K562 (cell line): Measurements from ENCODE around the gene NPM1. TPM values are rescaled to one million over a fixed set of nuclear protein-coding genes. Genes with fewer than 3 reads are reported as not detected.

Experiments
- CEBPB ChIP-seq: fragments of 450-650 bp; IDR thresholded peaks from 2 replicates; pipeline ENCODE4 v1.6.1; 2016; ENCODE audit warnings: missing genetic modification characterization, missing compliant biosample characterization
- EP400 ChIP-seq: fragments of 450-650 bp; IDR thresholded peaks from 2 replicates; pipeline ENCODE4 v1.6.1; 2017; ENCODE audit warnings: antibody characterized with exemption, mild to moderate bottlenecking, moderate library complexity
- ETV1 ChIP-seq: fragments of 450-650 bp; conservative IDR thresholded peaks from 2 replicates; pipeline ENCODE4 v1.6.1; 2016; ENCODE audit warnings: missing genetic modification characterization, control low read depth, low read depth, missing compliant biosample characterization
- KAT8 ChIP-seq: fragments of 450-650 bp; IDR thresholded peaks from 2 replicates; pipeline ENCODE4 v1.6.1; 2016; ENCODE audit warnings: low read depth, mild to moderate bottlenecking
- KLF6 ChIP-seq: fragments of 250-450 bp; sonication (Bioruptor Pico); IDR thresholded peaks from 2 replicates; pipeline ENCODE4 v1.4.0; 2020; ENCODE audit warnings: mild to moderate bottlenecking, moderate library complexity, borderline replicate concordance
- L3MBTL2 ChIP-seq: fragments of 450-650 bp; IDR thresholded peaks from 2 replicates; pipeline ENCODE4 v1.6.1; 2016; ENCODE audit warnings: mild to moderate bottlenecking, moderate library complexity
- MTA1 ChIP-seq: fragments of 450-650 bp; IDR thresholded peaks from 2 replicates; pipeline ENCODE4 v1.6.1; 2017; ENCODE audit warnings: borderline replicate concordance
- MTA2 ChIP-seq: fragments of 450-650 bp; IDR thresholded peaks from 2 replicates; pipeline ENCODE4 v1.6.1; 2016; ENCODE audit warnings: low read depth
- POLR2A ChIP-seq: fragments of 450-650 bp; conservative IDR thresholded peaks from 2 replicates; pipeline ENCODE4 v1.6.1; 2016
- PTRF ChIP-seq: fragments of 450-650 bp; IDR thresholded peaks from 2 replicates; pipeline ENCODE4 v1.6.1; 2016; ENCODE audit warnings: mild to moderate bottlenecking, missing genetic modification characterization, missing compliant biosample characterization
- PYGO2 ChIP-seq: fragments of 450-650 bp; IDR thresholded peaks from 2 replicates; pipeline ENCODE4 v1.6.1; 2016; ENCODE audit warnings: mild to moderate bottlenecking, missing genetic modification characterization, moderate library complexity, missing compliant biosample characterization
- SMARCE1 ChIP-seq: fragments of 450-650 bp; IDR thresholded peaks from 2 replicates; pipeline ENCODE4 v1.7.1; 2016; ENCODE audit warnings: mild to moderate bottlenecking
- SPI1 ChIP-seq: IDR thresholded peaks from 2 replicates; pipeline ENCODE4 v1.6.1; 2011; ENCODE audit warnings: low read depth, low read length, control low read depth, borderline replicate concordance
- SUPT5H ChIP-seq: fragments of 450-650 bp; IDR thresholded peaks from 2 replicates; pipeline ENCODE4 v1.6.1; 2016
- ZC3H4 ChIP-seq: sonication (generic); formaldehyde crosslinking; IDR thresholded peaks from 2 replicates; pipeline ENCODE4 v1.9.0; 2021; ENCODE audit warnings: missing genetic modification reagents, borderline replicate concordance
- ZZZ3 ChIP-seq: fragments of 450-650 bp; IDR thresholded peaks from 2 replicates; pipeline ENCODE4 v1.6.1; 2016; ENCODE audit warnings: antibody characterized with exemption, mild to moderate bottlenecking, moderate library complexity
- polyA plus RNA-seq, 8 experiments: library from polyadenylated mRNA; depleted of rRNA in 4 of 8; stranded (reverse) in 5 of 8; unstranded in 3 of 8; fragments of >200 nt; fragmentation: Nextera tagmentation in 2 of 8; fragmentation: Illumina TruSeq in 1 of 8; extraction: Ambion mirVana in 2 of 8; extraction: Trizol in 1 of 8; gene quantifications; 2 replicates each; pipeline versions ENCODE4 v1.2.1 to v1.2.3, GENCODE V29; 2011 to 2014; ENCODE audit warnings: inconsistent platforms in 1 of 8, missing spikeins in 1 of 8
- total RNA-seq, 7 experiments: library from RNA; depleted of rRNA in 6 of 7; stranded (reverse); fragments of >200 nt in 6 of 7; fragmentation: Illumina TruSeq in 2 of 7; extraction: Trizol in 2 of 7; gene quantifications; 2 replicates each; pipeline versions ENCODE4 v1.2.1 to v1.2.3, GENCODE V29; 2011 to 2021; ENCODE audit warnings: low replicate concordance in 1 of 7
- TF ChIP-seq, protein P1 (sequence below): sonication (generic); formaldehyde crosslinking; IDR thresholded peaks from 2 replicates; pipeline ENCODE4 v1.8.0; 2022; ENCODE audit warnings: missing genetic modification reagents, mild to moderate bottlenecking, moderate library complexity, borderline replicate concordance
- TF ChIP-seq, protein P2 (sequence below): fragments of 450-650 bp; IDR thresholded peaks from 2 replicates; pipeline ENCODE4 v1.6.1; 2017; ENCODE audit warnings: antibody characterized with exemption, mild to moderate bottlenecking
- TF ChIP-seq, protein P3 (sequence below), 2 experiments: fragments of 450-650 bp in 1 of 2; sonication (generic) in 1 of 2; formaldehyde crosslinking in 1 of 2; IDR thresholded peaks in 1 of 2; conservative IDR thresholded peaks in 1 of 2; 2 replicates each; pipeline versions ENCODE4 v1.6.1 to v1.8.1; 2016 to 2023; ENCODE audit warnings: mild to moderate bottlenecking in 2 of 2, moderate library complexity in 2 of 2, inconsistent platforms in 1 of 2, missing genetic modification reagents in 1 of 2
- TF ChIP-seq, protein P4 (sequence below): fragments of 450-650 bp; IDR thresholded peaks from one replicate; pipeline ENCODE4 v1.6.1; 2018; ENCODE audit warnings: mild to moderate bottlenecking, moderate library complexity; ENCODE audit not compliant: partially characterized antibody

Gene NPM1
- total and polyA plus RNA-seq, 9 of the 15 experiments (the other 6 are each of a cell fraction or from before 2014, with no cell fraction given), result 2,438 to 6,909 (median 5,639) TPM

DNA sequence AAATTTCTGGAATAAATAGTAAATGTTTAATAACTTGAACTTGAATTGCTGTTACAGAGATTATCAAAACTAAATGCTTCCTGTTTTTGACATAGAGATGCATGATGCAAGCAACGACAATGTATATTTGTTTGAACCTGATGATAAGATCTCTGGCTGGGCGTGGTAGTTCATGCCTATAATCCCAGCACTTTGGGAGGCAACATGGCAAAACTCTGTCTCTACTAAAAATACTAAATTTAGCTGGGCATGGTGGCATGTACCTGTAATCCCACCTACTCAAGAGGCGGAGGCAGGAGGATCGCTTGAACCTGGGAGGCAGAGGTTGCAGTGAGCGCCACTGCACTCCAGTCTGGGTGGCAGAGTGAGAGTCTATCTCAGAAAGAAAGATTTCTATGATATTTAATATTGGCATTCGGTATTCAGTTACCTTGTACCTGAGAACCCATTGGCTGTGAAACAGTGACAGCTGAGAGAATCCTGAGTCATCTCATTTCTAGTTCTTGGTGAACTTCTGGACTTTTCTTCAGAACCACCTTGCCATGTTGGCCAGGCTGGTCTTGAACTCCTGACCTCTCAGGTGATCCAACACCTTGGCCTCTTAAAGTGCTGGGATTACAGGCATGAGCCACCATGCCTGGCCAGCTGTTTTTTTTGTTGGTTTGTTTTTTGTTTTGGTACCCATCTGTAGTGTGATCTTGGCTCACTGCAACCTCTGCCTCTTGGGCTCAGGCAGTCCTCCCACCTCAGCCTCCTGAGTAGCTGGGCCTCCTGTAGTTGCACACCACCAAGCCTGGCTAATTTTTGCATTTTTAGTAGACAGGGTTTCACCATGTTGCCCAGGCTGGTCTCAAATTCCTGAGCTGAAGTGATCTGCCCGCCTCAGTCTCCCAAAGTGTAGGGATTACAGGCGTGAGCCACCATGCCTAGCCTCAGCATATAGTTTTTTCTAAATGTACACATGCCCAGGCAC is 21.8 kb downstream of the NPM1 start (continued):
- TF ChIP-seq PYGO2 (tag) (0 out of 2 replicates have a peak, but pooled peaks have one; percentile 53), MTA1 (peak; percentile 39; the same call in 1 of the 2 replicates), ETV1 (peak; percentile 37; the same call in 1 of the 2 replicates), ZC3H4 (CRISPR knock-in tag) (no peak), SMARCE1 (peak; percentile 48; the same call in 1 of the 2 replicates), POLR2A (peak; percentile 64), SPI1 (no peak), MTA2 (no peak), SUPT5H (0 out of 2 replicates have a peak, but pooled peaks have one; percentile 39), KLF6 (CRISPR knock-in tag) (0 out of 2 replicates have a peak, but pooled peaks have one; percentile 38), L3MBTL2 (peak; percentile 28; the same call in 1 of the 2 replicates), KAT8 (no peak), EP400 (peak; percentile 24; the same call in 1 of the 2 replicates), PTRF (tag) (no peak), ZZZ3 (no peak), CEBPB (tag) (peak; percentile 22; the same call in 1 of the 2 replicates)
- TF ChIP-seq, protein P1, sequence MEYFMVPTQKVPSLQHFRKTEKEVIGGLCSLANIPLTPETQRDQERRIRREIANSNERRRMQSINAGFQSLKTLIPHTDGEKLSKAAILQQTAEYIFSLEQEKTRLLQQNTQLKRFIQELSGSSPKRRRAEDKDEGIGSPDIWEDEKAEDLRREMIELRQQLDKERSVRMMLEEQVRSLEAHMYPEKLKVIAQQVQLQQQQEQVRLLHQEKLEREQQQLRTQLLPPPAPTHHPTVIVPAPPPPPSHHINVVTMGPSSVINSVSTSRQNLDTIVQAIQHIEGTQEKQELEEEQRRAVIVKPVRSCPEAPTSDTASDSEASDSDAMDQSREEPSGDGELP (CRISPR knock-in tag), result 0 out of 2 replicates have a peak, but pooled peaks have one; percentile 23
- TF ChIP-seq, protein P2, sequence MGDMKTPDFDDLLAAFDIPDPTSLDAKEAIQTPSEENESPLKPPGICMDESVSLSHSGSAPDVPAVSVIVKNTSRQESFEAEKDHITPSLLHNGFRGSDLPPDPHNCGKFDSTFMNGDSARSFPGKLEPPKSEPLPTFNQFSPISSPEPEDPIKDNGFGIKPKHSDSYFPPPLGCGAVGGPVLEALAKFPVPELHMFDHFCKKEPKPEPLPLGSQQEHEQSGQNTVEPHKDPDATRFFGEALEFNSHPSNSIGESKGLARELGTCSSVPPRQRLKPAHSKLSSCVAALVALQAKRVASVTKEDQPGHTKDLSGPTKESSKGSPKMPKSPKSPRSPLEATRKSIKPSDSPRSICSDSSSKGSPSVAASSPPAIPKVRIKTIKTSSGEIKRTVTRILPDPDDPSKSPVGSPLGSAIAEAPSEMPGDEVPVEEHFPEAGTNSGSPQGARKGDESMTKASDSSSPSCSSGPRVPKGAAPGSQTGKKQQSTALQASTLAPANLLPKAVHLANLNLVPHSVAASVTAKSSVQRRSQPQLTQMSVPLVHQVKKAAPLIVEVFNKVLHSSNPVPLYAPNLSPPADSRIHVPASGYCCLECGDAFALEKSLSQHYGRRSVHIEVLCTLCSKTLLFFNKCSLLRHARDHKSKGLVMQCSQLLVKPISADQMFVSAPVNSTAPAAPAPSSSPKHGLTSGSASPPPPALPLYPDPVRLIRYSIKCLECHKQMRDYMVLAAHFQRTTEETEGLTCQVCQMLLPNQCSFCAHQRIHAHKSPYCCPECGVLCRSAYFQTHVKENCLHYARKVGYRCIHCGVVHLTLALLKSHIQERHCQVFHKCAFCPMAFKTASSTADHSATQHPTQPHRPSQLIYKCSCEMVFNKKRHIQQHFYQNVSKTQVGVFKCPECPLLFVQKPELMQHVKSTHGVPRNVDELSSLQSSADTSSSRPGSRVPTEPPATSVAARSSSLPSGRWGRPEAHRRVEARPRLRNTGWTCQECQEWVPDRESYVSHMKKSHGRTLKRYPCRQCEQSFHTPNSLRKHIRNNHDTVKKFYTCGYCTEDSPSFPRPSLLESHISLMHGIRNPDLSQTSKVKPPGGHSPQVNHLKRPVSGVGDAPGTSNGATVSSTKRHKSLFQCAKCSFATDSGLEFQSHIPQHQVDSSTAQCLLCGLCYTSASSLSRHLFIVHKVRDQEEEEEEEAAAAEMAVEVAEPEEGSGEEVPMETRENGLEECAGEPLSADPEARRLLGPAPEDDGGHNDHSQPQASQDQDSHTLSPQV, result peak; percentile 64; the same call in 1 of the 2 replicates
- TF ChIP-seq, protein P3, sequence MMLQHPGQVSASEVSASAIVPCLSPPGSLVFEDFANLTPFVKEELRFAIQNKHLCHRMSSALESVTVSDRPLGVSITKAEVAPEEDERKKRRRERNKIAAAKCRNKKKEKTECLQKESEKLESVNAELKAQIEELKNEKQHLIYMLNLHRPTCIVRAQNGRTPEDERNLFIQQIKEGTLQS (IDR thresholded peaks at IDR 0.05), result peak; percentile 85
- TF ChIP-seq, protein P3 (CRISPR knock-in tag; conservative IDR thresholded peaks at IDR 0.05), result no peak
- TF ChIP-seq, protein P4, sequence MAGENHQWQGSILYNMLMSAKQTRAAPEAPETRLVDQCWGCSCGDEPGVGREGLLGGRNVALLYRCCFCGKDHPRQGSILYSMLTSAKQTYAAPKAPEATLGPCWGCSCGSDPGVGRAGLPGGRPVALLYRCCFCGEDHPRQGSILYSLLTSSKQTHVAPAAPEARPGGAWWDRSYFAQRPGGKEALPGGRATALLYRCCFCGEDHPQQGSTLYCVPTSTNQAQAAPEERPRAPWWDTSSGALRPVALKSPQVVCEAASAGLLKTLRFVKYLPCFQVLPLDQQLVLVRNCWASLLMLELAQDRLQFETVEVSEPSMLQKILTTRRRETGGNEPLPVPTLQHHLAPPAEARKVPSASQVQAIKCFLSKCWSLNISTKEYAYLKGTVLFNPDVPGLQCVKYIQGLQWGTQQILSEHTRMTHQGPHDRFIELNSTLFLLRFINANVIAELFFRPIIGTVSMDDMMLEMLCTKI, result no peak
